ENCODE measurements around the gene MYO5B. TPM values are rescaled to one million over a fixed set of nuclear protein-coding genes. Genes with fewer than 3 reads are reported as not detected.
"Not testable (repeated sequence)": the region's sequence is repeated elsewhere in the genome, so short reads cannot be mapped to it uniquely, and the experiment has no call there.

Gene MYO5B
- total RNA-seq, 1 experiment from 2014 or later, result 32.1 TPM

GRCh38 chr18:50096766-50097435 lies 98.0 kb downstream of the MYO5B start:
- Histone ChIP-seq H2AFZ (ENCODE audit: low read depth, low read length, poor library complexity, severe bottlenecking) (no peak overlapping the region), H3K9ac (ENCODE audit: low read length) (no peak overlapping the region), H3K4me3 (replicated peaks in 1 of 2; ENCODE audit: low read depth in 1 of 2, low read length in 2 of 2) (no peak overlapping the region), H3K79me2 (ENCODE audit: insufficient read depth, low read length) (no peaks in the 10 kb centered on the region), H3K36me3 (ENCODE audit: control insufficient read depth in 1 of 2, insufficient read depth in 2 of 2, low read length in 2 of 2) (no peaks in the 10 kb centered on the region), H3K27ac (ENCODE audit: low read depth, low read length) (no peak overlapping the region), H3K27me3 (ENCODE audit: insufficient read depth, low read length) (no peaks in the 10 kb centered on the region), H3K4me2 (ENCODE audit: low read length) (no peak overlapping the region), H3K9me2 (ENCODE audit: insufficient read depth) (no peaks in the 10 kb centered on the region), H3K4me1 (ENCODE audit: control insufficient read depth in 1 of 2, insufficient read depth in 2 of 2, low read length in 2 of 2) (peaks cover 0 to 37% of the 10 kb centered on the region in 2 experiments; a peak in 1 of 4 replicates), H3K9me3 (ENCODE audit: control insufficient read depth in 1 of 2, insufficient read depth in 1 of 2, low read depth in 1 of 2, low read length in 2 of 2) (no peaks in the 10 kb centered on the region), H4K20me1 (ENCODE audit: insufficient read depth) (no peaks in the 10 kb centered on the region)
- POLR2A ChIA-PET, result no interaction called here
- RAD21 ChIA-PET (ENCODE audit: low non-redundant PET in 1 of 2, low total read pairs in 2 of 2, uncharacterized antibody in 2 of 2, unreplicated experiment in 2 of 2), result no interaction called here
- intact Hi-C loops (cut with micrococcal nuclease), result no loop called here
- no TSS peak for BruUV-seq (replicated peaks)
- TF ChIP-seq MAX (IDR thresholded peaks at IDR 0.05) (no peak), TCF7L2 (IDR thresholded peaks at IDR 0.05; ENCODE audit: borderline replicate concordance, extremely low read depth, insufficient read depth, insufficient read length) (no peak), ZBTB33 (IDR thresholded peaks at IDR 0.05; ENCODE audit: extremely low read depth, insufficient replicate concordance, low read length) (no peak), EZH2phosphoT487 (IDR thresholded peaks at IDR 0.05; ENCODE audit: borderline replicate concordance) (no peak), ZFX (IDR thresholded peaks at IDR 0.05) (no peak), ATF3 (IDR thresholded peaks at IDR 0.05) (no peak), CTCF (IDR thresholded peaks at IDR 0.05 in 2 of 3, conservative IDR thresholded peaks at IDR 0.05 in 1 of 3; ENCODE audit: borderline replicate concordance in 1 of 3, insufficient read depth in 1 of 3, low read depth in 2 of 3, low read length in 2 of 3) (no peak), POLR2A (IDR thresholded peaks at IDR 0.05; ENCODE audit: borderline replicate concordance, extremely low read depth, insufficient read depth, insufficient read length) (no peak), YY1 (IDR thresholded peaks at IDR 0.05; ENCODE audit: extremely low read depth, insufficient replicate concordance, low read depth, low read length) (no peak), SRF (IDR thresholded peaks at IDR 0.05; ENCODE audit: low read depth) (no peak), EGR1 (IDR thresholded peaks at IDR 0.05; ENCODE audit: low read depth) (no peak), CBX3 (IDR thresholded peaks at IDR 0.05; ENCODE audit: low read depth) (no peak), SIN3A (IDR thresholded peaks at IDR 0.05; ENCODE audit: low read depth) (no peak), CEBPB (IDR thresholded peaks at IDR 0.05; ENCODE audit: low read depth) (no peak), ZNF274 (IDR thresholded peaks at IDR 0.05; ENCODE audit: low read depth, low read length) (no peak), ELF1 (IDR thresholded peaks at IDR 0.05; ENCODE audit: borderline replicate concordance, low read depth) (no peak), POLR2AphosphoS5 (IDR thresholded peaks at IDR 0.05; ENCODE audit: low read depth, low read length) (no peak)
- CTCF ChIA-PET, result no interaction called here
- no peak for ATAC-seq
- DNase-seq (ENCODE audit: low read depth, low spot score), result no peak

- BruUV-seq (replicated peaks); H3K9ac ChIP-seq (ENCODE audit: low read length); H3K79me2 ChIP-seq (ENCODE audit: insufficient read depth, low read length); H3K4me2 ChIP-seq (ENCODE audit: low read length); POLR2A ChIA-PET; H3K4me3 ChIP-seq (replicated peaks in 1 of 2; ENCODE audit: low read depth in 1 of 2, low read length in 2 of 2); H3K27ac ChIP-seq (ENCODE audit: low read depth, low read length); RAD21 ChIA-PET (ENCODE audit: low non-redundant PET in 1 of 2, low total read pairs in 2 of 2, uncharacterized antibody in 2 of 2, unreplicated experiment in 2 of 2); H3K36me3 ChIP-seq (ENCODE audit: control insufficient read depth in 1 of 2, insufficient read depth in 2 of 2, low read length in 2 of 2); intact Hi-C loops (cut with micrococcal nuclease); ATAC-seq; H3K27me3 ChIP-seq (ENCODE audit: insufficient read depth, low read length); H2AFZ ChIP-seq (ENCODE audit: low read depth, low read length, poor library complexity, severe bottlenecking); DNase-seq (ENCODE audit: low read depth, low spot score); CTCF ChIA-PET; H4K20me1 ChIP-seq (ENCODE audit: insufficient read depth); H3K9me3 ChIP-seq (ENCODE audit: control insufficient read depth in 1 of 2, insufficient read depth in 1 of 2, low read depth in 1 of 2, low read length in 2 of 2); H3K9me2 ChIP-seq (ENCODE audit: insufficient read depth): not testable (repeated sequence)
- peaks cover 0 to 32% of the 10 kb centered on the region in 2 experiments; a peak in 1 of 4 replicates for H3K4me1 ChIP-seq (ENCODE audit: control insufficient read depth in 1 of 2, insufficient read depth in 2 of 2, low read length in 2 of 2)
These were observed 100.2 kb downstream of the MYO5B start for GRCh38 chr18:50094786-50095185.
